HepG2 (cell line): ENCODE measurements around the gene SLC12A5. TPM values are rescaled to one million over a fixed set of nuclear protein-coding genes. Genes with fewer than 3 reads are reported as not detected.
A peak's percentile ranks its signal among the peaks of the same experiment; 100 is the strongest.

ENCODE experiments used
- DZIP1 ChIP-seq: sonication (generic); formaldehyde crosslinking; IDR thresholded peaks from 2 replicates; pipeline ENCODE4 v1.5.0; 2020; ENCODE audit warnings: mild to moderate bottlenecking, missing genetic modification reagents
- GATAD2A ChIP-seq: IDR thresholded peaks from 2 replicates; pipeline ENCODE4 v1.6.1; 2016
- IKZF5 ChIP-seq: IDR thresholded peaks from 2 replicates; pipeline ENCODE4 v1.6.1; 2018; ENCODE audit warnings: missing genetic modification reagents, mild to moderate bottlenecking, missing compliant biosample characterization
- MATR3 ChIP-seq: sonication (generic); formaldehyde crosslinking; IDR thresholded peaks from 2 replicates; pipeline ENCODE4 v1.4.0; 2020; ENCODE audit warnings: missing genetic modification reagents
- NR0B2 ChIP-seq: sonication (generic); formaldehyde crosslinking; IDR thresholded peaks from 2 replicates; pipeline ENCODE4 v1.4.0; 2020; ENCODE audit warnings: mild to moderate bottlenecking, missing genetic modification reagents
- SRF ChIP-seq: IDR thresholded peaks from 2 replicates; pipeline ENCODE4 v1.6.1; 2011; ENCODE audit warnings: mild to moderate bottlenecking, low read depth, low read length, moderate library complexity
- TBP ChIP-seq: sonication (generic); formaldehyde crosslinking; IDR thresholded peaks from 2 replicates; pipeline ENCODE4 v1.5.0; 2020; ENCODE audit warnings: missing genetic modification reagents
- ZBTB33 ChIP-seq: sonication (generic); formaldehyde crosslinking; IDR thresholded peaks from 2 replicates; pipeline ENCODE4 v1.4.0; 2020; ENCODE audit warnings: missing genetic modification reagents
- ZNF142 ChIP-seq: sonication (generic); formaldehyde crosslinking; IDR thresholded peaks from 2 replicates; pipeline ENCODE4 v1.4.0; 2020; ENCODE audit warnings: missing genetic modification reagents
- ZNF253 ChIP-seq: sonication (generic); formaldehyde crosslinking; IDR thresholded peaks from 2 replicates; pipeline ENCODE4 v1.8.0; 2022; ENCODE audit warnings: mild to moderate bottlenecking, missing genetic modification reagents, borderline replicate concordance
- ZNF605 ChIP-seq: sonication (generic); formaldehyde crosslinking; IDR thresholded peaks from 2 replicates; pipeline ENCODE4 v1.8.0; 2022; ENCODE audit warnings: mild to moderate bottlenecking, missing genetic modification reagents
- ZNF784 ChIP-seq: sonication (generic); formaldehyde crosslinking; IDR thresholded peaks from 2 replicates; pipeline ENCODE4 v1.5.1; 2020; ENCODE audit warnings: missing genetic modification reagents, mild to moderate bottlenecking, borderline replicate concordance
- ZSCAN5A ChIP-seq: sonication (generic); formaldehyde crosslinking; IDR thresholded peaks from 2 replicates; pipeline ENCODE4 v1.8.0; 2022; ENCODE audit warnings: mild to moderate bottlenecking, missing genetic modification reagents, borderline replicate concordance
- polyA plus RNA-seq, 8 experiments: library from polyadenylated mRNA; depleted of rRNA in 3 of 8; stranded (reverse) in 7 of 8; unstranded in 1 of 8; fragments of >200 nt; fragmentation: Illumina TruSeq in 4 of 8; extraction: Trizol in 4 of 8; gene quantifications; 2 replicates each; pipeline versions ENCODE4 v1.2.1 to v1.2.3, GENCODE V29; 2011 to 2016; ENCODE audit warnings: low read depth in 4 of 8, missing spikeins in 1 of 8, mixed read lengths in 1 of 8; ENCODE audit not compliant: insufficient read depth in 1 of 8
- total RNA-seq, 5 experiments: library from RNA; depleted of rRNA; stranded (reverse); fragments of >200 nt; fragmentation: Illumina TruSeq; extraction: Trizol; gene quantifications; 2 replicates each; pipeline ENCODE4 v1.2.3, GENCODE V29; 2016; ENCODE audit warnings: low read depth in 1 of 5

Gene SLC12A5
- total and polyA plus RNA-seq, 2 of the 13 experiments (the other 11 are each of a cell fraction or from before 2014, with no cell fraction given): 4.3 to 5.4 TPM

GRCh38 chr20:46040902-46041535, 12.0 kb downstream of the SLC12A5 start (continued):
- TF ChIP-seq ZNF253 (CRISPR knock-in tag) (no peak), ZNF784 (CRISPR knock-in tag) (0 out of 2 replicates have a peak, but pooled peaks have one; percentile 66), SRF (no peak), GATAD2A (CRISPR knock-in tag) (peak; percentile 71), ZBTB33 (CRISPR knock-in tag) (peak; percentile 41; the same call in 1 of the 2 replicates), DZIP1 (CRISPR knock-in tag) (peak; percentile 32; the same call in 1 of the 2 replicates), MATR3 (no peak), ZNF605 (CRISPR knock-in tag) (peak; percentile 97), ZNF142 (CRISPR knock-in tag) (peak; percentile 84), ZSCAN5A (CRISPR knock-in tag) (peak; percentile 86), NR0B2 (peak; percentile 83), IKZF5 (CRISPR knock-in tag) (peak; percentile 96), TBP (CRISPR knock-in tag) (no peak)
